ENCODE results near the gene TWIST1. TPM values are rescaled to one million over a fixed set of nuclear protein-coding genes. Genes with fewer than 3 reads are reported as not detected.

Gene TWIST1
- total RNA-seq, 4 donors from 2014 or later: 1.9 TPM; not detected in 3

DNA sequence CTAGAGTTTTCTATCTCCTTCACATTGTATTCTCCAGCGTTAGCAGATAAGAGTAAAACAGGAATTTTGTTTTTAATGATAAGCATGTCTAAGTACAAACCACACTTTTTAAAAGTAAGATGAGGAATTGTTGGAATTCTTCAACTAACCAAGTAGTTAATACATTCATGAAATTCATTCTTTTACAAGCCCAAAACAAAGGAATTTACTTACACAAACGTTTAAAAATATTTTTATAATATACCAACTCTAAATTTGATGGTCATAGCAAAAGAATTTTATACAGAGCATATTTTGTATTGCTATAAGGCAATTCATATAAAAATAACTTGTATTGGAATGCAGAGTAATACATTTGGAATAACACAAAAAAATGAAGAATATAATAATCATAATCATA is 51.3 kb downstream of the TWIST1 start:
- no peaks in the 10 kb centered on the region for H3K9me3 ChIP-seq
- no peaks in the 10 kb centered on the region for H3K4me1 ChIP-seq
- H3K27ac ChIP-seq: no peak overlapping the region
- in situ Hi-C loops (cut with MboI; ENCODE audit: low sequenced_read_pairs in 4 of 4): no loop called here
- intact Hi-C loops (cut with DNase I; ENCODE audit: low total_unique reads): no loop called here
- no peaks in the 10 kb centered on the region for H3K36me3 ChIP-seq
- no peak overlapping the region for H3K4me3 ChIP-seq
- DNase-seq (no peak), ATAC-seq (no peak)
- TF ChIP-seq POLR2A (IDR thresholded peaks at IDR 0.05) (no peak), CTCF (IDR thresholded peaks at IDR 0.05 in 4 of 5, conservative IDR thresholded peaks at IDR 0.05 in 1 of 5) (no peak)
- no peaks in the 10 kb centered on the region for H3K27me3 ChIP-seq

Other genes starting within 250 kb of the TWIST1 start
- not detected for gene FERD3L, start 27.8 kb upstream of the TWIST1 start, total RNA-seq